IgD-negative memory B cell (primary cell): ENCODE measurements around the gene ZNF655. TPM values are rescaled to one million over a fixed set of nuclear protein-coding genes. Genes with fewer than 3 reads are reported as not detected.
"Not testable (repeated sequence)": the region's sequence is repeated elsewhere in the genome, so short reads cannot be mapped to it uniquely, and the experiment has no call there.

Experiments used
- H3K27ac Mint-ChIP-seq, 3 donors: one replicate each; pipeline ENCODE4 v1.8.0; 2020 to 2022; ENCODE audit warnings: mild to moderate bottlenecking in 3 of 3, mixed read lengths in 3 of 3, moderate library complexity in 1 of 3
- H3K27me3 Mint-ChIP-seq: one replicate; pipeline ENCODE4 v1.8.0; 2021; ENCODE audit warnings: mixed read lengths
- H3K36me3 Mint-ChIP-seq: one replicate; pipeline ENCODE4 v1.8.0; 2020; ENCODE audit warnings: mild to moderate bottlenecking, mixed read lengths
- H3K4me1 Mint-ChIP-seq, 3 donors: one replicate each; pipeline ENCODE4 v1.8.0; 2020 to 2022; ENCODE audit warnings: mixed read lengths in 3 of 3, mild to moderate bottlenecking in 1 of 3
- H3K4me3 Mint-ChIP-seq, 4 donors: one replicate each; pipeline ENCODE4 v1.8.0; 2020 to 2022; ENCODE audit warnings: mild to moderate bottlenecking in 4 of 4, mixed read lengths in 4 of 4, moderate library complexity in 3 of 4
- H3K9me3 Mint-ChIP-seq, 3 donors: one replicate each; pipeline ENCODE4 v1.8.0; 2020 to 2021; ENCODE audit warnings: mixed read lengths in 3 of 3, mild to moderate bottlenecking in 1 of 3
- polyA plus RNA-seq: library from polyadenylated mRNA; unstranded; fragments of 300-500 nt; fragmentation: Illumina TruSeq; gene quantifications from one replicate; pipeline ENCODE4 v1.2.3, GENCODE V29; 2021

ZNF655 gene
- polyA plus RNA-seq, 1 donor from 2014 or later, result 66.9 TPM

- Mint-ChIP-seq H3K4me3 (peak overlapping the region; percentile 90 to 98 (median 96)), H3K9me3 (peaks cover 0 to 8% (median 4%) of the 10 kb centered on the region in 3 donors), H3K36me3 (peaks cover 6% of the 10 kb centered on the region), H3K27ac (peak overlapping the region; percentile 76 to 96 (median 91)), H3K27me3 (no peaks in the 10 kb centered on the region), H3K4me1 (peaks cover 11 to 25% (median 22%) of the 10 kb centered on the region in 3 donors)
Observed at GRCh38 chr7:99551334-99551733, 7.1 kb upstream of the ZNF655 start.

GRCh38 chr7:99551767-99552463 lies 6.5 kb upstream of the ZNF655 start, which contains the start of gene FAM200A:
Gene FAM200A, minus strand, starts transcription at chr7:99552114. Its CDS starts 3,707 bp downstream, at chr7:99548407.
- peaks cover 11 to 26% (median 22%) of the 10 kb centered on the region in 3 donors for H3K4me1 Mint-ChIP-seq
- peak within 1 kb of the TSS; percentile 90 to 98 (median 96) for H3K4me3 Mint-ChIP-seq
- no peaks in the 10 kb centered on the region for H3K27me3 Mint-ChIP-seq
- peaks cover 0 to 7% (median 4%) of the 10 kb centered on the region in 3 donors for H3K9me3 Mint-ChIP-seq
- H3K36me3 Mint-ChIP-seq, result peaks cover 6% of the 10 kb centered on the region
- peak within 1 kb of the TSS; percentile 76 to 96 (median 91) for H3K27ac Mint-ChIP-seq

GRCh38 chr7:99553039-99553438 lies 5.4 kb upstream of the ZNF655 start:
- H3K27me3 Mint-ChIP-seq, result no peaks in the 10 kb centered on the region
- peaks cover 0 to 4% (median 4%) of the 10 kb centered on the region in 3 donors for H3K9me3 Mint-ChIP-seq
- H3K27ac Mint-ChIP-seq, result peak overlapping the region in 1 of 3 donors; percentile 6
- H3K4me3 Mint-ChIP-seq, result peak overlapping the region in 1 of 4 donors; percentile 98
- H3K36me3 Mint-ChIP-seq, result peaks cover 6% of the 10 kb centered on the region
- peaks cover 21 to 32% (median 31%) of the 10 kb centered on the region in 3 donors for H3K4me1 Mint-ChIP-seq

- Mint-ChIP-seq H3K27me3 (no peaks in the 10 kb centered on the region), H3K4me1 (peaks cover 23 to 31% (median 31%) of the 10 kb centered on the region in 3 donors), H3K9me3 (no peaks in the 10 kb centered on the region), H3K36me3 (peaks cover 3% of the 10 kb centered on the region), H3K4me3 (peak overlapping the region in 2 of 4 donors; percentile 50 to 71), H3K27ac (peak overlapping the region in 1 of 3 donors; percentile 93)
Observed at GRCh38 chr7:99554939-99555338, 3.5 kb upstream of the ZNF655 start.

- Mint-ChIP-seq H3K4me1 (peaks cover 31 to 32% (median 32%) of the 10 kb centered on the region in 3 donors), H3K36me3 (peaks cover 3% of the 10 kb centered on the region), H3K27ac (peak overlapping the region; percentile 88 to 100 (median 99)), H3K27me3 (no peaks in the 10 kb centered on the region), H3K4me3 (peak overlapping the region; percentile 93 to 99 (median 98)), H3K9me3 (no peaks in the 10 kb centered on the region)
Observed at GRCh38 chr7:99557196-99557607, 1.2 kb upstream of the ZNF655 start.

GRCh38 chr7:99557940-99558305 lies 519 bp upstream of the ZNF655 start:
- H3K9me3 Mint-ChIP-seq, result no peaks in the 10 kb centered on the region
- peak overlapping the region; percentile 88 to 100 (median 99) for H3K27ac Mint-ChIP-seq
- H3K4me3 Mint-ChIP-seq, result peak overlapping the region; percentile 93 to 99 (median 98)
- H3K27me3 Mint-ChIP-seq, result no peaks in the 10 kb centered on the region
- H3K36me3 Mint-ChIP-seq, result peaks cover 3% of the 10 kb centered on the region
- H3K4me1 Mint-ChIP-seq, result peaks cover 28 to 35% (median 32%) of the 10 kb centered on the region in 3 donors

GRCh38 chr7:99559175-99559915 lies 903 bp downstream of the ZNF655 start:
- Mint-ChIP-seq H3K27ac (peak overlapping the region; percentile 88 to 100 (median 99)), H3K27me3 (no peaks in the 10 kb centered on the region), H3K4me3 (peak overlapping the region; percentile 93 to 99 (median 98)), H3K9me3 (no peaks in the 10 kb centered on the region), H3K36me3 (peaks cover 9% of the 10 kb centered on the region), H3K4me1 (peaks cover 27 to 35% (median 35%) of the 10 kb centered on the region in 3 donors)

- Mint-ChIP-seq H3K4me1 (peaks cover 23 to 32% (median 31%) of the 10 kb centered on the region in 3 donors), H3K4me3 (peak overlapping the region in 2 of 4 donors; percentile 55 to 80), H3K36me3 (peaks cover 6% of the 10 kb centered on the region), H3K27ac (peak overlapping the region; percentile 24 to 70 (median 53)), H3K27me3 (no peaks in the 10 kb centered on the region), H3K9me3 (no peaks in the 10 kb centered on the region)
Observed at GRCh38 chr7:99560834-99561736, 2.6 kb downstream of the ZNF655 start.

- Mint-ChIP-seq H3K9me3 (no peaks in the 10 kb centered on the region), H3K36me3 (peaks cover 6% of the 10 kb centered on the region), H3K4me1 (peaks cover 19 to 32% (median 31%) of the 10 kb centered on the region in 3 donors), H3K27ac (peak overlapping the region in 1 of 3 donors; percentile 70), H3K4me3 (peak overlapping the region in 1 of 4 donors; percentile 80), H3K27me3 (no peaks in the 10 kb centered on the region)
Observed at GRCh38 chr7:99561737-99562051, 3.3 kb downstream of the ZNF655 start.

GRCh38 chr7:99562114-99562784 lies 3.8 kb downstream of the ZNF655 start:
- Mint-ChIP-seq H3K4me3 (peak overlapping the region in 2 of 4 donors; percentile 41 to 80), H3K36me3 (peaks cover 6% of the 10 kb centered on the region), H3K9me3 (no peaks in the 10 kb centered on the region), H3K4me1 (peaks cover 18 to 29% (median 28%) of the 10 kb centered on the region in 3 donors), H3K27ac (peak overlapping the region in 2 of 3 donors; percentile 53 to 70), H3K27me3 (no peaks in the 10 kb centered on the region)

GRCh38 chr7:99562832-99563231 lies 4.4 kb downstream of the ZNF655 start:
- no peaks in the 10 kb centered on the region for H3K27me3 Mint-ChIP-seq
- no peaks in the 10 kb centered on the region for H3K9me3 Mint-ChIP-seq
- H3K4me1 Mint-ChIP-seq, result peaks cover 16 to 24% (median 23%) of the 10 kb centered on the region in 3 donors
- H3K4me3 Mint-ChIP-seq, result peak overlapping the region in 1 of 4 donors; percentile 80
- peaks cover 6% of the 10 kb centered on the region for H3K36me3 Mint-ChIP-seq
- peak overlapping the region in 2 of 3 donors; percentile 53 to 70 for H3K27ac Mint-ChIP-seq

GRCh38 chr7:99563650-99564049 lies 5.2 kb downstream of the ZNF655 start:
- Mint-ChIP-seq H3K27ac (no peak overlapping the region), H3K9me3 (no peaks in the 10 kb centered on the region), H3K27me3 (no peaks in the 10 kb centered on the region), H3K4me1 (peaks cover 13 to 20% (median 20%) of the 10 kb centered on the region in 3 donors), H3K4me3 (peak overlapping the region in 2 of 4 donors; percentile 51 to 80), H3K36me3 (peaks cover 6% of the 10 kb centered on the region)

- not testable (repeated sequence) for H3K36me3 Mint-ChIP-seq, H3K4me3 Mint-ChIP-seq
Observed at GRCh38 chr7:99568770-99569169, 10.3 kb downstream of the ZNF655 start.

GRCh38 chr7:99571768-99572167 lies 13.3 kb downstream of the ZNF655 start:
- Mint-ChIP-seq H3K27me3 (no peaks in the 10 kb centered on the region), H3K4me1 (peaks cover 0 to 2% (median 0%) of the 10 kb centered on the region in 3 donors), H3K36me3 (no peaks in the 10 kb centered on the region), H3K4me3 (no peak overlapping the region), H3K27ac (peak overlapping the region in 1 of 3 donors; percentile 48), H3K9me3 (no peaks in the 10 kb centered on the region)

More at GRCh38 chr7:99568770-99569169, 10.3 kb downstream of the ZNF655 start:
- H3K9me3 Mint-ChIP-seq, H3K4me1 Mint-ChIP-seq, H3K27me3 Mint-ChIP-seq, H3K27ac Mint-ChIP-seq: not testable (repeated sequence)
